H1 (cell line): ENCODE measurements around the gene MVD. TPM values are rescaled to one million over a fixed set of nuclear protein-coding genes. Genes with fewer than 3 reads are reported as not detected.

ENCODE experiments used
- GTF2F1 ChIP-seq: IDR thresholded peaks from 2 replicates; pipeline ENCODE4 v1.6.1; 2012; ENCODE audit warnings: low read depth, low read length, improper control_type of control experiment, borderline replicate concordance
- JUN ChIP-seq: IDR thresholded peaks from 2 replicates; pipeline ENCODE4 v1.6.1; 2011; ENCODE audit warnings: low read depth, mild to moderate bottlenecking, improper control_type of control experiment, low read length
- JUND ChIP-seq: IDR thresholded peaks from 2 replicates; pipeline ENCODE4 v1.6.1; 2011; ENCODE audit warnings: mild to moderate bottlenecking, improper control_type of control experiment, low read length
- RAD21 ChIP-seq, 2 experiments: IDR thresholded peaks in 1 of 2; conservative IDR thresholded peaks in 1 of 2; 2 replicates each; pipeline ENCODE4 v1.6.1; 2011; ENCODE audit warnings: low read depth in 2 of 2, low read length in 2 of 2, improper control_type of control experiment in 1 of 2, inconsistent platforms in 1 of 2, mild to moderate bottlenecking in 1 of 2, moderate library complexity in 1 of 2
- TAF7 ChIP-seq: optimal IDR thresholded peaks from 2 replicates; pipeline ENCODE3; 2011; ENCODE audit warnings: low read depth, mild to moderate bottlenecking, inconsistent platforms, low read length, moderate library complexity, borderline replicate concordance
- TBP ChIP-seq: IDR thresholded peaks from 2 replicates; pipeline ENCODE4 v1.6.1; 2011; ENCODE audit warnings: low read depth, low read length, improper control_type of control experiment
- polyA plus RNA-seq, 7 experiments: library from polyadenylated mRNA; depleted of rRNA in 3 of 7; stranded (reverse) in 5 of 7; unstranded in 2 of 7; fragments of >200 nt in 5 of 7; fragments of 200-250 nt in 2 of 7; gene quantifications; 1 replicate in 5 of 7; 2 replicates in 1 of 7; 4 replicates in 1 of 7; pipeline versions ENCODE4 v1.2.1 to v1.2.3, GENCODE V29; 2011 to 2013; ENCODE audit warnings: missing spikeins in 2 of 7, mixed read lengths in 2 of 7
- total RNA-seq: library from RNA; stranded (reverse); fragmentation: NEBNext Ultra II Directional; extraction: Animal tissue kit (Norgen Biotek cat#: 25700); gene quantifications from 2 replicates; pipeline ENCODE4 v1.2.1, GENCODE V29; 2021

The MVD gene
- total and polyA plus RNA-seq, 2 of the 8 experiments (the other 6 are each of a cell fraction or from before 2014, with no cell fraction given), result 47.2 to 77.3 TPM

DNA sequence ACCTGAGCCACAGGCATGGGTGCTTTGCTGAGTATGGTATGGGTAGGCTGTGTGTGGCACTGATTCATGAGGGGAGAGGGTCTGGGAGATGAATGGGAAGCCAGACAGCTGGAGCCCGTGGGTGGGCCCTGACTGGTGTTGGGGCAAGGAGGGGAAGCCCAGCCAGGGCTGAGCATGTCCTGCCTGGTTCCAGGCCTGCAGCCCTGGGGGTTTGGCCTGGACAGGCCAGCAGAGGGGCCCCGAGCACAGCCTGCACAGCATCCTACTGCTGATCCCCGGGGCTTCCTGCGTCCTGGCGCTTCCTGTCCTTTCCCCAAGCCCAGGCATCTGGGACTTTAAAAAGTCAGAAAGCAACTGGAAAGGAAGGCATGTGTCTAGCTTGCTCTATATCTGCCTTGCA, 4.6 kb upstream of the MVD start (continued):
- TF ChIP-seq TAF7 (no peak), TBP (no peak), RAD21 (IDR thresholded peaks at IDR 0.05 in 1 of 2, conservative IDR thresholded peaks at IDR 0.05 in 1 of 2; ENCODE audit: low read depth in 2 of 2, low read length in 2 of 2) (peak in 1 of 2 experiments; percentile 30; a peak in 1 of 4 replicates), JUN (no peak), JUND (no peak), GTF2F1 (no peak)
